Neural progenitor cell (in vitro differentiated cells): ENCODE results near the gene ANTXRL.
"Not testable (repeated sequence)": the region's sequence is repeated elsewhere in the genome, so short reads cannot be mapped to it uniquely, and the experiment has no call there.

Experiments
- EZH2 ChIP-seq: fragments of 200-600 bp; sonication (generic); IDR thresholded peaks from 2 replicates; pipeline ENCODE4 v1.6.1; 2017; ENCODE audit warnings: antibody characterized with exemption, mild to moderate bottlenecking, moderate library complexity
- EZH2phosphoT487 ChIP-seq: fragments of 200-600 bp; sonication (generic); IDR thresholded peaks from 2 replicates; pipeline ENCODE4 v1.6.1; 2017; ENCODE audit warnings: antibody characterized with exemption
- TF ChIP-seq, protein P1 (sequence below): fragments of 200-600 bp; sonication (generic); IDR thresholded peaks from 2 replicates; pipeline ENCODE4 v1.5.1; 2017; ENCODE audit warnings: antibody characterized with exemption, mild to moderate bottlenecking

DNA sequence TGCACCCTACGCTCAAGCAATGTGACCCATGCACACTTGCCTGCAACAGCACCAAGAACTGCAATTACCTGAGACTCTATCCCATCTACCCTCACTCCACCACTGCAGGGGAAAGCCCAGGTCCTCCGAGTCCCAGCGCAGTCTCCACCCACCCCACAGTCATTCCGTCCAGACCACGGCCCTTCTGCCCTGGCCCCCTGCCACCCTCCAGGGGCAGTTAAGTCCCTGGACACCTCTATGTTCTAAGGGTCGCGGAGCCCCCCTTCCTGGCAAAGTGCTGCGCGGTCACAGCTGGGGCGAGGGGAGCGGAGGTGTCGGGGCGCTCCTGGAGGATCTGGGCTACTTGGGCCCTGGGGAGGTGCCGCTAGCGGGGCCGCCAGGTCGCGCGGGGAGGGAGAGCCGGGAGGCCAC lies 4.4 kb upstream of the ANTXRL start:
- TF ChIP-seq EZH2 (peak; percentile 81), EZH2phosphoT487 (peak; percentile 75)
- TF ChIP-seq, protein P1, sequence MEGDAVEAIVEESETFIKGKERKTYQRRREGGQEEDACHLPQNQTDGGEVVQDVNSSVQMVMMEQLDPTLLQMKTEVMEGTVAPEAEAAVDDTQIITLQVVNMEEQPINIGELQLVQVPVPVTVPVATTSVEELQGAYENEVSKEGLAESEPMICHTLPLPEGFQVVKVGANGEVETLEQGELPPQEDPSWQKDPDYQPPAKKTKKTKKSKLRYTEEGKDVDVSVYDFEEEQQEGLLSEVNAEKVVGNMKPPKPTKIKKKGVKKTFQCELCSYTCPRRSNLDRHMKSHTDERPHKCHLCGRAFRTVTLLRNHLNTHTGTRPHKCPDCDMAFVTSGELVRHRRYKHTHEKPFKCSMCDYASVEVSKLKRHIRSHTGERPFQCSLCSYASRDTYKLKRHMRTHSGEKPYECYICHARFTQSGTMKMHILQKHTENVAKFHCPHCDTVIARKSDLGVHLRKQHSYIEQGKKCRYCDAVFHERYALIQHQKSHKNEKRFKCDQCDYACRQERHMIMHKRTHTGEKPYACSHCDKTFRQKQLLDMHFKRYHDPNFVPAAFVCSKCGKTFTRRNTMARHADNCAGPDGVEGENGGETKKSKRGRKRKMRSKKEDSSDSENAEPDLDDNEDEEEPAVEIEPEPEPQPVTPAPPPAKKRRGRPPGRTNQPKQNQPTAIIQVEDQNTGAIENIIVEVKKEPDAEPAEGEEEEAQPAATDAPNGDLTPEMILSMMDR = not testable (repeated sequence)
